ENCODE results near the gene ITGA8. TPM values are rescaled to one million over a fixed set of nuclear protein-coding genes. Genes with fewer than 3 reads are reported as not detected.

Gene ITGA8
- total RNA-seq, 1 donor from 2014 or later: 15.5 TPM

DNA sequence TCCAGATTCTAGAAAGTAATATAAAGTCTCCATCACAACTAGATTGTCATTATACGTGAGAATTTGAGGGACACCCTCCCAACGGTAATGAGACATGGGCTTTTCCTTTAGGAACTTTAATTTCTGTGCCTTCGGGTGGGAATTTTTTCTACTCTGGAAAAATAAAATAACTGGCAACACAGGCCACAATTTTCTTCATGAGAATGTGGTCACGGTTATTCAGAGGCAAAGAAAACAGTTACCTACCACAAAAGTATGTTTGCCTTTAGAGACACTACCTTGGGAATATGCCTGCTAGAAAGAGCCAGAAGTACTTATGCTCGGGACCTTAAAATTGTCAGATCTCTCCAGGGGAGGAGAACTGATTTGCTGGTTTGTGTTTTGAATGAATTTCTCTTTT, 99.4 kb downstream of the ITGA8 start:
- no peak for DNase-seq (ENCODE audit: extremely low spot score in 2 of 2)
- Histone ChIP-seq H3K27me3 (no peaks in the 10 kb centered on the region), H3K4me1 (no peaks in the 10 kb centered on the region), H3K36me3 (no peaks in the 10 kb centered on the region), H3K27ac (no peak overlapping the region), H3K4me3 (no peak overlapping the region), H3K9me3 (no peaks in the 10 kb centered on the region)
- intact Hi-C loops (cut with DNase I): no loop called here
- TF ChIP-seq POLR2A (IDR thresholded peaks at IDR 0.05): no peak
- TF ChIP-seq CTCF (IDR thresholded peaks at IDR 0.05): no peak
- TF ChIP-seq POLR2AphosphoS5 (IDR thresholded peaks at IDR 0.05; ENCODE audit: insufficient read depth in 1 of 2, low read depth in 1 of 2): no peak

GRCh38 chr10:15609246-15609645, 110.5 kb downstream of the ITGA8 start:
- Histone ChIP-seq H3K36me3 (no peaks in the 10 kb centered on the region), H3K27me3 (no peaks in the 10 kb centered on the region), H3K4me1 (peaks cover 9% of the 10 kb centered on the region), H3K4me3 (no peak overlapping the region), H3K27ac (no peak overlapping the region), H3K9me3 (no peaks in the 10 kb centered on the region)
- TF ChIP-seq CTCF (IDR thresholded peaks at IDR 0.05) (no peak), POLR2A (IDR thresholded peaks at IDR 0.05) (no peak), POLR2AphosphoS5 (IDR thresholded peaks at IDR 0.05; ENCODE audit: insufficient read depth in 1 of 2, low read depth in 1 of 2) (no peak)
- intact Hi-C loops (cut with DNase I): no loop called here
- DNase-seq (ENCODE audit: extremely low spot score in 2 of 2): no peak

- DNase-seq (ENCODE audit: extremely low spot score in 2 of 2): no peak
- Histone ChIP-seq H3K4me3 (no peak overlapping the region), H3K27ac (no peak overlapping the region), H3K36me3 (no peaks in the 10 kb centered on the region), H3K9me3 (no peaks in the 10 kb centered on the region), H3K27me3 (no peaks in the 10 kb centered on the region), H3K4me1 (peaks cover 9% of the 10 kb centered on the region)
- TF ChIP-seq CTCF (IDR thresholded peaks at IDR 0.05) (no peak), POLR2A (IDR thresholded peaks at IDR 0.05) (no peak), POLR2AphosphoS5 (IDR thresholded peaks at IDR 0.05; ENCODE audit: insufficient read depth in 1 of 2, low read depth in 1 of 2) (no peak)
- intact Hi-C loops (cut with DNase I): no loop called here
These were observed 113.3 kb downstream of the ITGA8 start for GRCh38 chr10:15606377-15606776.

DNA sequence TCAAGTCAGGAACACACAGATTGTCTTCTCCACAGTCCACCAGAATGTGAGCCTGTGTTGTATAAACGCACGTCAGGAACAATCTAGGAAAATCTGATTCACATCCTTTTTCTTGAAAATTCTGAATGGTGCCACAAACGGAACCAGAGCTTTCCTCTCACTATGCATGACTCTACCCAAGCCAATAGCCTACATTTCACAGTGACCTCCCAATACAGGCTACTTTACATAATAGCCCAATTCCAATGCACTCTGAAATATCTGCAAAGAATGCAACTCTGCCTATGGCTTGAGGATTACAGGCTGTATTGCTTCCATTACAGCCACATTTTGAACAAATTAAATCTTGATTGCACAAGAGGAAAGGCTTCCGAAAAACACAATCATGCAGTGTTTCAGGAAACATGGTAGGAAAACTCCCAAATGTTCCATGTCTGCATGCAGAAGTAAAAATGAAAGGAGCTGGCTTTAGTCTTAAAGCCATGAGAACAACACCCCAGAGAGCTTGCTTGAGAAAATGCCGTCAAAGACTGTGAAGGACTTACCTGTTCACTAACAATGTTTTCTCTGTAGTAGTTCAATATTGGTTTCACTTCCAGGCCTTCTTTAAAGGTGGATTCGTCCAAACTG, 113.9 kb downstream of the ITGA8 start:
- no peaks in the 10 kb centered on the region for H3K27me3 ChIP-seq
- peaks cover 9% of the 10 kb centered on the region for H3K4me1 ChIP-seq
- no peaks in the 10 kb centered on the region for H3K36me3 ChIP-seq
- no peak overlapping the region for H3K27ac ChIP-seq
- no peaks in the 10 kb centered on the region for H3K9me3 ChIP-seq
- TF ChIP-seq POLR2AphosphoS5 (IDR thresholded peaks at IDR 0.05; ENCODE audit: insufficient read depth in 1 of 2, low read depth in 1 of 2) (no peak), CTCF (IDR thresholded peaks at IDR 0.05) (no peak), POLR2A (IDR thresholded peaks at IDR 0.05) (no peak)
- no peak for DNase-seq (ENCODE audit: extremely low spot score in 2 of 2)
- intact Hi-C loops (cut with DNase I): no loop called here
- H3K4me3 ChIP-seq: no peak overlapping the region

GRCh38 chr10:15603446-15604011, 116.2 kb downstream of the ITGA8 start:
- Histone ChIP-seq H3K4me1 (peaks cover 9% of the 10 kb centered on the region), H3K36me3 (no peaks in the 10 kb centered on the region), H3K27ac (no peak overlapping the region), H3K4me3 (no peak overlapping the region), H3K9me3 (no peaks in the 10 kb centered on the region), H3K27me3 (no peaks in the 10 kb centered on the region)
- DNase-seq (ENCODE audit: extremely low spot score in 2 of 2): no peak
- intact Hi-C loops (cut with DNase I): no loop called here
- no peak for TF ChIP-seq CTCF (IDR thresholded peaks at IDR 0.05)
- no peak for TF ChIP-seq POLR2AphosphoS5 (IDR thresholded peaks at IDR 0.05; ENCODE audit: insufficient read depth in 1 of 2, low read depth in 1 of 2)
- TF ChIP-seq POLR2A (IDR thresholded peaks at IDR 0.05): no peak
